HepG2 (cell line): ENCODE results near the gene NFKB2. TPM values are rescaled to one million over a fixed set of nuclear protein-coding genes. Genes with fewer than 3 reads are reported as not detected.

Experiments used
- AKAP8 ChIP-seq: sonication (generic); formaldehyde crosslinking; IDR thresholded peaks from 2 replicates; pipeline ENCODE4 v1.5.1; 2020; ENCODE audit warnings: mild to moderate bottlenecking, missing genetic modification reagents
- CREM ChIP-seq, 2 experiments: sonication (generic) in 1 of 2; formaldehyde crosslinking in 1 of 2; IDR thresholded peaks; 2 replicates each; pipeline versions ENCODE4 v1.4.0 to v1.6.1; 2016 to 2020; ENCODE audit warnings: antibody characterized with exemption in 1 of 2, mild to moderate bottlenecking in 1 of 2, missing genetic modification reagents in 1 of 2
- DPF2 ChIP-seq: sonication (generic); formaldehyde crosslinking; IDR thresholded peaks from 2 replicates; pipeline ENCODE4 v1.4.0; 2020; ENCODE audit warnings: mild to moderate bottlenecking, low read depth, missing genetic modification reagents, borderline replicate concordance
- ELF3 ChIP-seq: IDR thresholded peaks from 2 replicates; pipeline ENCODE4 v1.6.1; 2016; ENCODE audit warnings: missing genetic modification reagents, missing compliant biosample characterization
- PLRG1 ChIP-seq: fragments of 450-650 bp; conservative IDR thresholded peaks from 2 replicates; pipeline ENCODE4 v1.6.1; 2016
- RBFOX2 ChIP-seq: fragments of 200-400 bp; formaldehyde crosslinking; IDR thresholded peaks from 2 replicates; pipeline ENCODE4 v1.6.1; 2017; ENCODE audit warnings: low read depth, mild to moderate bottlenecking, low read length
- SMAD1 ChIP-seq: sonication (generic); formaldehyde crosslinking; IDR thresholded peaks from 2 replicates; pipeline ENCODE4 v1.4.0; 2020; ENCODE audit warnings: missing genetic modification reagents, low read depth, mild to moderate bottlenecking, borderline replicate concordance
- SRSF1 ChIP-seq: fragments of 200-400 bp; formaldehyde crosslinking; optimal IDR thresholded peaks from 2 replicates; pipeline ENCODE3; 2017; ENCODE audit warnings: mild to moderate bottlenecking, low read depth, low read length, moderate library complexity
- TARDBP ChIP-seq: sonication (generic); formaldehyde crosslinking; IDR thresholded peaks from 2 replicates; pipeline ENCODE4 v1.8.0; 2022; ENCODE audit warnings: mild to moderate bottlenecking, missing genetic modification reagents
- ZNF160 ChIP-seq: sonication (generic); formaldehyde crosslinking; IDR thresholded peaks from 2 replicates; pipeline ENCODE4 v1.8.0; 2022; ENCODE audit warnings: mild to moderate bottlenecking, inconsistent platforms, missing genetic modification reagents
- ZNF431 ChIP-seq: sonication (generic); formaldehyde crosslinking; IDR thresholded peaks from 2 replicates; pipeline ENCODE4 v1.9.0; 2022; ENCODE audit warnings: missing genetic modification reagents, low read depth, mild to moderate bottlenecking, borderline replicate concordance
- ZNF446 ChIP-seq: sonication (generic); formaldehyde crosslinking; IDR thresholded peaks from 2 replicates; pipeline ENCODE4 v1.5.0; 2020; ENCODE audit warnings: mild to moderate bottlenecking, missing genetic modification reagents
- ZNF510 ChIP-seq: sonication (generic); formaldehyde crosslinking; IDR thresholded peaks from 2 replicates; pipeline ENCODE4 v1.4.0; 2020; ENCODE audit warnings: low read depth, mild to moderate bottlenecking, missing genetic modification reagents
- ZNF615 ChIP-seq: sonication (generic); formaldehyde crosslinking; IDR thresholded peaks from 2 replicates; pipeline ENCODE4 v1.5.0; 2020; ENCODE audit warnings: mild to moderate bottlenecking, missing genetic modification reagents, borderline replicate concordance
- ZNF644 ChIP-seq: IDR thresholded peaks from 2 replicates; pipeline ENCODE4 v1.6.1; 2016; ENCODE audit warnings: low read depth
- ZSCAN21 ChIP-seq: sonication (generic); formaldehyde crosslinking; IDR thresholded peaks from 2 replicates; pipeline ENCODE4 v1.8.0; 2022; ENCODE audit warnings: mild to moderate bottlenecking, missing genetic modification reagents, moderate library complexity, borderline replicate concordance
- polyA plus RNA-seq, 8 experiments: library from polyadenylated mRNA; depleted of rRNA in 3 of 8; stranded (reverse) in 7 of 8; unstranded in 1 of 8; fragments of >200 nt; fragmentation: Illumina TruSeq in 4 of 8; extraction: Trizol in 4 of 8; gene quantifications; 2 replicates each; pipeline versions ENCODE4 v1.2.1 to v1.2.3, GENCODE V29; 2011 to 2016; ENCODE audit warnings: low read depth in 4 of 8, missing spikeins in 1 of 8, mixed read lengths in 1 of 8; ENCODE audit not compliant: insufficient read depth in 1 of 8
- total RNA-seq, 5 experiments: library from RNA; depleted of rRNA; stranded (reverse); fragments of >200 nt; fragmentation: Illumina TruSeq; extraction: Trizol; gene quantifications; 2 replicates each; pipeline ENCODE4 v1.2.3, GENCODE V29; 2016; ENCODE audit warnings: low read depth in 1 of 5
- TF ChIP-seq, protein P1 (sequence below): sonication (generic); formaldehyde crosslinking; IDR thresholded peaks from 2 replicates; pipeline ENCODE4 v1.4.0; 2020; ENCODE audit warnings: mild to moderate bottlenecking, missing genetic modification reagents
- TF ChIP-seq, protein P2 (sequence below): sonication (generic); formaldehyde crosslinking; IDR thresholded peaks from 2 replicates; pipeline ENCODE4 v1.4.0; 2020; ENCODE audit warnings: mild to moderate bottlenecking, missing genetic modification reagents
- TF ChIP-seq, protein P3 (sequence below): sonication (generic); formaldehyde crosslinking; IDR thresholded peaks from 2 replicates; pipeline ENCODE4 v1.5.0; 2020; ENCODE audit warnings: missing genetic modification reagents, mild to moderate bottlenecking, borderline replicate concordance
- TF ChIP-seq, protein P4 (sequence below): IDR thresholded peaks from 2 replicates; pipeline ENCODE4 v1.6.1; 2016; ENCODE audit warnings: missing compliant biosample characterization, missing genetic modification reagents, borderline replicate concordance
- TF ChIP-seq, protein P5 (sequence below): IDR thresholded peaks from 2 replicates; pipeline ENCODE4 v1.6.1; 2012; ENCODE audit warnings: inconsistent platforms
- TF ChIP-seq, protein P6 (sequence below): sonication (generic); formaldehyde crosslinking; IDR thresholded peaks from 2 replicates; pipeline ENCODE4 v1.8.1; 2023; ENCODE audit warnings: mild to moderate bottlenecking, missing genetic modification reagents

NFKB2 gene
- total and polyA plus RNA-seq, 2 of the 13 experiments (the other 11 are each of a cell fraction or from before 2014, with no cell fraction given): 7.7 to 12.5 TPM

DNA sequence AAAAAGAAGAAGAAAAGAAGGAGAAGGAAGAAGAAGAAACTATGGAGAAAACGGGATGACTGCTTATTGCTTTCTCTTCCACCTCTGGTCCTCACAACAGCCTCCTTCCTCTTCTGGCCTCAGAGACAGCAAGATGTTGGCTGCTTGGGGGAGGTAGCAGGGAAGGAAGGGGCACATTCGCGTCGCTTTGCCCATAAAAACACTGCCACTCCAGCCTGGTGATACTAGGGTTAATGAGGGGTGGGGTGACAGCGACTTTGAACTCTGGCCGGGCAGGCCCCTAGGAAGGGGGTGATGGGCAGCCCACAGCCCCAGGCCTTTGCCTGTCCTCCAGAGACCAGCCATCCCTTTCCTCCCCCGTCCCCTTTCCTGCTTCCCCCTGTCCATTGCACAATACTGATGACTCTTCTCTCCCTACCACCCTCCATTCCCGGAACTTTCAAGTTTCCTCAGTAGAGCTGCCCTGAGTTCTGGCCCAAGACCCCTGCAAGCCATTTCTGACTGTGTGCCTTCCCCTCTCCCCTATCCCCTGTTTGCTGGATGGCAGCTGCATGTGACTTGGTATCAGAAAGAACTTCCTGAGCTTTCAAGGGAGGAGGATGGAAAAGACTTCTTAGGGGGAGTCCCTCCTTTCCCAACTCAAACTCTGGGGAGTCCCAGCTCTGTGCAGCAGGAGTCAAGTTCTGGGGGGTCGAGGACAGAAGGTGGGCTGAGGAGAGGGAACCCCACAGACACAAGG, 39.1 kb downstream of the NFKB2 start (continued):
- TF ChIP-seq, protein P1, sequence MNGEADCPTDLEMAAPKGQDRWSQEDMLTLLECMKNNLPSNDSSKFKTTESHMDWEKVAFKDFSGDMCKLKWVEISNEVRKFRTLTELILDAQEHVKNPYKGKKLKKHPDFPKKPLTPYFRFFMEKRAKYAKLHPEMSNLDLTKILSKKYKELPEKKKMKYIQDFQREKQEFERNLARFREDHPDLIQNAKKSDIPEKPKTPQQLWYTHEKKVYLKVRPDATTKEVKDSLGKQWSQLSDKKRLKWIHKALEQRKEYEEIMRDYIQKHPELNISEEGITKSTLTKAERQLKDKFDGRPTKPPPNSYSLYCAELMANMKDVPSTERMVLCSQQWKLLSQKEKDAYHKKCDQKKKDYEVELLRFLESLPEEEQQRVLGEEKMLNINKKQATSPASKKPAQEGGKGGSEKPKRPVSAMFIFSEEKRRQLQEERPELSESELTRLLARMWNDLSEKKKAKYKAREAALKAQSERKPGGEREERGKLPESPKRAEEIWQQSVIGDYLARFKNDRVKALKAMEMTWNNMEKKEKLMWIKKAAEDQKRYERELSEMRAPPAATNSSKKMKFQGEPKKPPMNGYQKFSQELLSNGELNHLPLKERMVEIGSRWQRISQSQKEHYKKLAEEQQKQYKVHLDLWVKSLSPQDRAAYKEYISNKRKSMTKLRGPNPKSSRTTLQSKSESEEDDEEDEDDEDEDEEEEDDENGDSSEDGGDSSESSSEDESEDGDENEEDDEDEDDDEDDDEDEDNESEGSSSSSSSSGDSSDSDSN (CRISPR knock-in tag): peak; percentile 60
- peak; percentile 66; the same call in 1 of the 2 replicates for TF ChIP-seq ZNF160 (CRISPR knock-in tag)
- 0 out of 2 replicates have a peak, but pooled peaks have one; percentile 24 for TF ChIP-seq ZNF431
- 0 out of 2 replicates have a peak, but pooled peaks have one; percentile 56 for TF ChIP-seq RBFOX2
- TF ChIP-seq, protein P2, sequence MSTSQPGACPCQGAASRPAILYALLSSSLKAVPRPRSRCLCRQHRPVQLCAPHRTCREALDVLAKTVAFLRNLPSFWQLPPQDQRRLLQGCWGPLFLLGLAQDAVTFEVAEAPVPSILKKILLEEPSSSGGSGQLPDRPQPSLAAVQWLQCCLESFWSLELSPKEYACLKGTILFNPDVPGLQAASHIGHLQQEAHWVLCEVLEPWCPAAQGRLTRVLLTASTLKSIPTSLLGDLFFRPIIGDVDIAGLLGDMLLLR (CRISPR knock-in tag): no peak
- TF ChIP-seq, protein P3, sequence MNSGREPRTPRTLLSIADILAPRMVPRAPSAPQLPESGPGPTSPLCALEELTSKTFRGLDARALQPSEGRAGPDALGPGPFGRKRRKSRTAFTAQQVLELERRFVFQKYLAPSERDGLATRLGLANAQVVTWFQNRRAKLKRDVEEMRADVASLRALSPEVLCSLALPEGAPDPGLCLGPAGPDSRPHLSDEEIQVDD: no peak
- 0 out of 2 replicates have a peak, but pooled peaks have one; percentile 32 for TF ChIP-seq SMAD1 (CRISPR knock-in tag)
- TF ChIP-seq PLRG1: no peak
- no peak for TF ChIP-seq ZNF510 (CRISPR knock-in tag)
- TF ChIP-seq, protein P4, sequence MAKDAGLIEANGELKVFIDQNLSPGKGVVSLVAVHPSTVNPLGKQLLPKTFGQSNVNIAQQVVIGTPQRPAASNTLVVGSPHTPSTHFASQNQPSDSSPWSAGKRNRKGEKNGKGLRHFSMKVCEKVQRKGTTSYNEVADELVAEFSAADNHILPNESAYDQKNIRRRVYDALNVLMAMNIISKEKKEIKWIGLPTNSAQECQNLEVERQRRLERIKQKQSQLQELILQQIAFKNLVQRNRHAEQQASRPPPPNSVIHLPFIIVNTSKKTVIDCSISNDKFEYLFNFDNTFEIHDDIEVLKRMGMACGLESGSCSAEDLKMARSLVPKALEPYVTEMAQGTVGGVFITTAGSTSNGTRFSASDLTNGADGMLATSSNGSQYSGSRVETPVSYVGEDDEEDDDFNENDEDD: no peak
- peak; percentile 31; the same call in 1 of the 2 replicates for TF ChIP-seq ZSCAN21
- TF ChIP-seq, protein P5, sequence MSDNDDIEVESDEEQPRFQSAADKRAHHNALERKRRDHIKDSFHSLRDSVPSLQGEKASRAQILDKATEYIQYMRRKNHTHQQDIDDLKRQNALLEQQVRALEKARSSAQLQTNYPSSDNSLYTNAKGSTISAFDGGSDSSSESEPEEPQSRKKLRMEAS: peak; percentile 23; the same call in 1 of the 2 replicates
- TF ChIP-seq SRSF1: no peak
- peak; percentile 55; the same call in 1 of the 2 replicates for TF ChIP-seq ELF3 (CRISPR knock-in tag)
- TF ChIP-seq, protein P6, sequence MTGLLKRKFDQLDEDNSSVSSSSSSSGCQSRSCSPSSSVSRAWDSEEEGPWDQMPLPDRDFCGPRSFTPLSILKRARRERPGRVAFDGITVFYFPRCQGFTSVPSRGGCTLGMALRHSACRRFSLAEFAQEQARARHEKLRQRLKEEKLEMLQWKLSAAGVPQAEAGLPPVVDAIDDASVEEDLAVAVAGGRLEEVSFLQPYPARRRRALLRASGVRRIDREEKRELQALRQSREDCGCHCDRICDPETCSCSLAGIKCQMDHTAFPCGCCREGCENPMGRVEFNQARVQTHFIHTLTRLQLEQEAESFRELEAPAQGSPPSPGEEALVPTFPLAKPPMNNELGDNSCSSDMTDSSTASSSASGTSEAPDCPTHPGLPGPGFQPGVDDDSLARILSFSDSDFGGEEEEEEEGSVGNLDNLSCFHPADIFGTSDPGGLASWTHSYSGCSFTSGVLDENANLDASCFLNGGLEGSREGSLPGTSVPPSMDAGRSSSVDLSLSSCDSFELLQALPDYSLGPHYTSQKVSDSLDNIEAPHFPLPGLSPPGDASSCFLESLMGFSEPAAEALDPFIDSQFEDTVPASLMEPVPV (CRISPR knock-in tag): peak; percentile 61; the same call in 1 of the 2 replicates
- 0 out of 2 replicates have a peak, but pooled peaks have one; percentile 45 for TF ChIP-seq ZNF644
- 0 out of 2 replicates have a peak, but pooled peaks have one; percentile 26 for TF ChIP-seq ZNF446 (CRISPR knock-in tag)
- peak; percentile 58; the same call in 1 of the 2 replicates for TF ChIP-seq TARDBP (CRISPR knock-in tag)
- TF ChIP-seq ZNF615 (CRISPR knock-in tag): peak; percentile 57; the same call in 1 of the 2 replicates
- peak; percentile 40; the same call in 1 of the 2 replicates for TF ChIP-seq CREM (IDR thresholded peaks at IDR 0.05)
- TF ChIP-seq CREM (CRISPR knock-in tag; IDR thresholded peaks at IDR 0.05): no peak
- 0 out of 2 replicates have a peak, but pooled peaks have one; percentile 31 for TF ChIP-seq AKAP8 (CRISPR knock-in tag)
- TF ChIP-seq DPF2 (CRISPR knock-in tag): no peak
